Activated T-helper 1 cell treated with Interleukin-2 at 50 U/mL for 16 hours (primary cell): ENCODE measurements around the gene RABGGTA.

Experiments used
- DNase-seq: peaks from one replicate; pipeline ENCODE4 v3.0.0-alpha.2; 2020; ENCODE audit warnings: low read depth

RABGGTA gene

GRCh38 chr14:24300326-24300980, 29.1 kb upstream of the RABGGTA start:
- no peak for DNase-seq

GRCh38 chr14:24299255-24300191, 28.1 kb upstream of the RABGGTA start, which contains the start of the genes DHRS1 and NOP9:
Gene DHRS1 (minus strand): TSS chr14:24299780. CDS start chr14:24299106, 674 bp downstream.
Gene NOP9 (plus strand): TSS chr14:24299850. CDS start chr14:24299955, 105 bp downstream.
- DNase-seq: peak; percentile 87

- no peak for DNase-seq
Observed at GRCh38 chr14:24298892-24299254, 27.5 kb upstream of the RABGGTA start.

GRCh38 chr14:24297190-24297964, 26.0 kb upstream of the RABGGTA start:
- no peak for DNase-seq

GRCh38 chr14:24296341-24297157, 25.2 kb upstream of the RABGGTA start:
- DNase-seq: peak; percentile 47

- no peak for DNase-seq
Observed at GRCh38 chr14:24293525-24293924, 22.1 kb upstream of the RABGGTA start.

- no peak for DNase-seq
Observed at GRCh38 chr14:24292118-24292807, 20.9 kb upstream of the RABGGTA start.

GRCh38 chr14:24291446-24292117, 20.2 kb upstream of the RABGGTA start:
- no peak for DNase-seq

- no peak for DNase-seq
Observed at GRCh38 chr14:24290746-24291145, 19.3 kb upstream of the RABGGTA start.

- DNase-seq: no peak
Observed at GRCh38 chr14:24289649-24290280, 18.4 kb upstream of the RABGGTA start.

GRCh38 chr14:24286996-24287395, 15.6 kb upstream of the RABGGTA start:
- no peak for DNase-seq

GRCh38 chr14:24285351-24285750, 14.0 kb upstream of the RABGGTA start:
- no peak for DNase-seq

- DNase-seq: no peak
Observed at GRCh38 chr14:24284501-24285035, 13.2 kb upstream of the RABGGTA start.

GRCh38 chr14:24283796-24284460, 12.5 kb upstream of the RABGGTA start:
- no peak for DNase-seq

- no peak for DNase-seq
Observed at GRCh38 chr14:24282736-24283135, 11.3 kb upstream of the RABGGTA start.

GRCh38 chr14:24281636-24282035, 10.2 kb upstream of the RABGGTA start:
- DNase-seq: no peak

- DNase-seq: no peak
Observed at GRCh38 chr14:24280797-24281460, 9.5 kb upstream of the RABGGTA start.
